Muscle of leg (tissue), 11 donors: ENCODE results near the gene STX1A. TPM values are rescaled to one million over a fixed set of nuclear protein-coding genes. Genes with fewer than 3 reads are reported as not detected.
A peak's percentile ranks its signal among the peaks of the same experiment; 100 is the strongest.
"Not testable (repeated sequence)": the region's sequence is repeated elsewhere in the genome, so short reads cannot be mapped to it uniquely, and the experiment has no call there.

ENCODE experiments used
- DNase-seq: peaks from one replicate; pipeline ENCODE4 v3.0.0; 2013
- H3K27ac ChIP-seq: one replicate; pipeline ENCODE4 v1.5.1; 2013; ENCODE audit warnings: mild to moderate bottlenecking, low read length, control low read depth
- H3K27me3 ChIP-seq: one replicate; pipeline ENCODE4 v1.6.1; 2013; ENCODE audit warnings: low read length; ENCODE audit not compliant: control insufficient read depth, insufficient read depth
- H3K36me3 ChIP-seq: one replicate; pipeline ENCODE4 v1.6.1; 2013; ENCODE audit warnings: low read length; ENCODE audit not compliant: control insufficient read depth, insufficient read depth
- H3K4me1 ChIP-seq: one replicate; pipeline ENCODE4 v1.6.1; 2013; ENCODE audit warnings: low read length; ENCODE audit not compliant: control insufficient read depth, insufficient read depth
- H3K4me3 ChIP-seq: one replicate; pipeline ENCODE4 v1.5.1; 2013; ENCODE audit warnings: low read length, control low read depth
- H3K9me3 ChIP-seq: replicated peaks from 2 replicates; pipeline ENCODE4 v1.6.1; 2013; ENCODE audit warnings: low read depth, low read length; ENCODE audit not compliant: control insufficient read depth
- WGBS: methylation state at CpG from one replicate; pipeline ENCODE4 v1.1.5; 2013; ENCODE audit warnings: missing lambda C conversion rate; ENCODE audit not compliant: insufficient coverage; 5-methylcytosine and 5-hydroxymethylcytosine counted together
- polyA plus RNA-seq, 8 donors: library from polyadenylated mRNA; unstranded; fragments of 120-200 nt; gene quantifications; one replicate each; pipeline versions ENCODE4 v1.2.1 to v1.2.3, GENCODE V29; 2013; ENCODE audit warnings: inconsistent platforms in 1 of 8, low replicate concordance in 1 of 8; ENCODE audit not compliant: insufficient read length in 8 of 8, insufficient read depth in 1 of 8
- total RNA-seq: library from RNA; stranded (reverse); fragments of 120-200 nt; gene quantifications from one replicate; pipeline ENCODE4 v1.2.4, GENCODE V29; 2013

The STX1A gene
- total and polyA plus RNA-seq, 9 donors, result 6.5 to 17.9 (median 11.0) TPM

DNA sequence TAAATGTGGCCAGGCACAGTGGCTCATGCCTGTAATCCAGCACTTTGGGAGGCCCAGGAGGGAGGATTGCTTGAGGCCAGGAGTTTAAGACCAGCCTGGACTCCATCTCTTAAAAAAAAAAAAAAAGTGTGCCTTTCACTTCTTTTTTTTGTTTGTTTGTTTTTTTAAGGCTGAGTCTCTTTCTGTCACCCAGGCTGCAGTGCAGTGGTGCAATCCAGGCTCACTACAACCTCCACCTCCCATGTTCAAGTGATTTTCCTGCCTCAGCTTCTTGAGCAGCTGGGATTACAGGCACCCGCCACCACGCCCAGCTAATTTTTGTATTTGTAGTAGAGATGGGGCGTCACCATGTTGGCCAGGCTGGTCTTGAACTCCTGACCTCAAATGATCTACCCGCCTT lies 2.7 kb upstream of the STX1A start:
- H3K9me3 ChIP-seq, H3K27ac ChIP-seq, DNase-seq, H3K36me3 ChIP-seq, H3K27me3 ChIP-seq, H3K4me3 ChIP-seq: not testable (repeated sequence)
- peaks cover 37% of the 10 kb centered on the region for H3K4me1 ChIP-seq
- WGBS, result 50% methylated on average over 2 of the region's 4 CpGs

DNA sequence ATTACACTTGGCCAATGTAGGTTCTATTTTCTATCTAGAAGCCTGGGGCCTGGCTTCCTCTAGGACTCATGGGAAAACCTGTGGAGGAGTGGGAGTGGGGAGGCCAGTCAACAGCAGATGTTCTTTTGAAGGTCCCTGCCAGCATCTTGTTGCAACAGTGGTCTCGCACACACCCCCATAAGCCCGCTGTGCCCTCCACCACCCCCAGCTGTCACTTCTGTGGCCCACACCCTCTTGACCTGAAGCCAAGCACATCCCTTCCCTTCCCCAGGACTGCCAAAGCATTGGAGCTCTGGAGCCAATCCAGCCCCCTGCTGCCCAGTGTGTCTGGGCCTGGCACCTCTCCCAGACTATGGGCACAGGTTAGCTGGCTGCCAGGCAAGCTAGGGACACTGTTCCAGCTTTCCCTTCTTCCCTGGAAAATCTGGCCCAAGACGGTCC lies 1.9 kb upstream of the STX1A start:
- Histone ChIP-seq H3K27ac (peak overlapping the region; percentile 86), H3K9me3 (no peaks in the 10 kb centered on the region), H3K27me3 (peaks cover 3% of the 10 kb centered on the region), H3K4me1 (peaks cover 45% of the 10 kb centered on the region), H3K4me3 (no peak overlapping the region), H3K36me3 (no peaks in the 10 kb centered on the region)
- peak; percentile 92 for DNase-seq
- WGBS, result 50% methylated on average over 3 of the region's 3 CpGs

DNA sequence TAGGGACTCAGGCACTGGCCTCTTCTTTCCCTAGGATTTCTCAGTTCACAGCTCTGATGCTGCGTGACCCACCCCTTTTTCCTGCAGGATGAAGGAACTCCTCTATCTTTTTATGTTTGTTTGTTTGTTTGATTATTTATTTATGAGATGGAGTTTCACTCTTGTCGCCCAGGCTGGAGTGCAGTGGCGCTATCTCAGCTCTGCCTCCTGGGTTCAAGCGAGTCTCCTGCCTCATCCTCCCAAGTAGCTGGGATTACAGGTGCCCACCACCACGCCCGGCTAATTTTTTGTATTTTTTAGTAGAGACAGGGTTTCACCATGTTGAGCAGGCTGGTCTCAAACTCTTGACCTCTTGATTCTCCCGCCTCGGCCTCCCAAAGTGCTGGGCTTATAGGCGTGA lies 974 bp upstream of the STX1A start:
- not testable (repeated sequence) for H3K4me3 ChIP-seq, H3K27ac ChIP-seq, DNase-seq, H3K9me3 ChIP-seq, H3K36me3 ChIP-seq, H3K27me3 ChIP-seq
- WGBS, result 89% methylated on average over 6 of the region's 9 CpGs
- peaks cover 54% of the 10 kb centered on the region for H3K4me1 ChIP-seq

DNA sequence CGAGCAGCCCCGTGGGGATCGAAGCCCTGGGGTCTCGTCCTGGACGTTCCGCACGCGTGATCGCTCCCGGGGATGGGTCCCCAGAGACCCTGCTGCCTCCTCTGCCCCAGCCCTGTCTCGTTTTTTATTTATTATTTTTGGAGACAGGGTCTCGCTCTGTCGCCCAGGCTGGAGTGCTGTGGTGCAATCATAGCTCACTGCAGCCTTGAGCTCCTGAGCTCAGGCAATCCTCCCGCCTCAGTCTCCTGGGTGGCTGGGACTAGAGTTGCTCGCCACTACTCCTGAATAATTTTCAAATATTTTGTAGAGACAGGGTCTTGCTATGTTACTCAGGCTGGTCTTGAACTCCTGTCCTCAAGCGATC lies 319 bp upstream of the STX1A start:
- WGBS, result 21% methylated on average over 4 of the region's 16 CpGs
- Histone ChIP-seq H3K4me1 (peaks cover 58% of the 10 kb centered on the region), H3K36me3 (no peaks in the 10 kb centered on the region), H3K27me3 (peaks cover 3% of the 10 kb centered on the region), H3K27ac (no peak overlapping the region), H3K9me3 (no peaks in the 10 kb centered on the region), H3K4me3 (peak overlapping the region; percentile 31)
- DNase-seq, result no peak

DNA sequence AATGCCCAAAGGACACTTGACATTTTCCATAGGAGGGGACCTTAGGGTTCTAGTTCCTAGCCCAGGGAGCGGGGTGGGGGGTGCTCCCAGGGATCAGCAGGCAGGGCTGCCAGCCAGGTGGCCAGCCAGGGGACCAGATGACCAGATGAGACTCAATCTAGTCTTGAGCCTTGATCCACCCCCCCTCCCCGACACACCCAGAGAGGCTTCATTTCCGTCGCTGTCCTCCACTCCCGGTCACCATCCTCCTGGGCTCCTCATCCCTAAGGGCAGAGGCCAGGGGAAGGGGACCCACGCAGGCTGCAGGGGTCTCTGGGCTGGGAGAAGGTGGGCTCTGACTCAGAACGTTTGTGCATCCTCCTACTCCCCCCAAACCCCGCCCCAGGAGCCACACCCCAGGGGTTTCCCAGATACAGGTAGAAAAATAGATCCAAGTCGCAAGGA lies 1.0 kb downstream of the STX1A start:
- peak overlapping the region; percentile 74 for H3K4me3 ChIP-seq
- DNase-seq, result no peak
- peaks cover 58% of the 10 kb centered on the region for H3K4me1 ChIP-seq
- no peaks in the 10 kb centered on the region for H3K9me3 ChIP-seq
- H3K27me3 ChIP-seq, result peaks cover 3% of the 10 kb centered on the region
- 0% methylated on average over 1 of the region's 9 CpGs for WGBS
- H3K36me3 ChIP-seq, result no peaks in the 10 kb centered on the region
- no peak overlapping the region for H3K27ac ChIP-seq

DNA sequence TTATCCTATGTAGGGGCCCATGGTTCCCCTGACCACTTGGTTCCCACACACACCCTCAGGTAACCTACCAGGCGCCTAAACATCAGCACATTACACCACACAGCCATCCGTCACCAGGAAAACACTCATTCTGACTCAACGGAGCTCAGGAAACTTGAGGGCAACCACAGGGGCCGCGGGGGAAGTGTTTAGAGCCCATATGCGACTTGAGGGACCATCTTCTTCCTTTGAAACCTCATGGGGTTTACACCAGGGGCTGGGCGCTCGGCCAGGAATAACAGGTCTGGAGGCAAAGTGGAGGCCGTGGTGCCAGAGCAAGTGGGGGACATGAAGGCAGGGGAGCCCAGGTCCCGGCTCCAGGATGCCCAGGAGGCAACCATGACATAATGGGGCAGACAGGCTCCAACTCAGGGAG lies 1.5 kb downstream of the STX1A start:
- H3K4me3 ChIP-seq, result peak overlapping the region; percentile 3
- H3K36me3 ChIP-seq, result no peaks in the 10 kb centered on the region
- 60% methylated on average over 9 of the region's 10 CpGs for WGBS
- peaks cover 3% of the 10 kb centered on the region for H3K27me3 ChIP-seq
- DNase-seq, result no peak
- no peaks in the 10 kb centered on the region for H3K9me3 ChIP-seq
- no peak overlapping the region for H3K27ac ChIP-seq
- peaks cover 58% of the 10 kb centered on the region for H3K4me1 ChIP-seq

DNA sequence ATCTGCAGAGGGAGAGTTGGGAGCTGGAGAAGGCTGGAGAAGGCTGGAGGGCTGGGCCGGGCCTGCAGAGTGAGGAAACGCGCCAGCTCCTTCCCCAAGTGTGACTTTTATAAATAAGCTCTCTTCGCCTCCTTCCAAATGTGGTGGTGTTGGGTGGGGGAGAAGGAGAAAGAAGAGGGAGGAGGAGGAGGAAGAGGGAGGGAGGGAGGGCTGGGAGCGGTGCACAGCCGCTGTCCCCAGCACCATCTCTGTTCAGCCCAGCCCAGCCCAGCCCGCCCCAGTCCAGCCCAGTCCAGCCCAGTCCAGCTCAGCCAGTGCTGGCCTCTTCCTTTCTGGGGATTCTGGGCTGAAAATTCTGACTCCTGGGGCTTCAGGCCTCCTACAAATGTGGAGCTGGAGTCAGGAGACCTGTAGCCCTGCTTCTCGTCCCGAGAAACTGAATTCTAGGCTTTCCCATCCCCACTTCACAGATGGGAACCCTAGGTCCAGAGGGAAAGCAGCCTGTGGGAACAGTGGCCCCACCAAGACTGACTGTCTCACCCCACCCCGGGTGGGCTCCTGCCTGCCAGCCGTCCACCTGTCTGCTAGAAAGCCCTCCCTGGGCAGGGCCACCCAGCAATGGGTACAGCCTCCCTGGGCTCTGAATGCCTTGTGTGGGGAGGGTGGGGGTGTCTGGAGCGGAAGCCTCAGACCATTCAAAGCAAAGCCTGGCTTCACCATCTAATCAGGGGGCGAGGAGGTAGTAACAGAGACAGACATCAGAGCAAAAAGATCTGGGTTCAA lies 2.3 kb downstream of the STX1A start:
- 86% methylated on average over 2 of the region's 13 CpGs for WGBS
- Histone ChIP-seq H3K36me3 (no peaks in the 10 kb centered on the region), H3K4me1 (peaks cover 58% of the 10 kb centered on the region), H3K27ac (no peak overlapping the region), H3K9me3 (no peaks in the 10 kb centered on the region), H3K27me3 (peaks cover 3% of the 10 kb centered on the region), H3K4me3 (no peak overlapping the region)
- DNase-seq, result peak; percentile 87

DNA sequence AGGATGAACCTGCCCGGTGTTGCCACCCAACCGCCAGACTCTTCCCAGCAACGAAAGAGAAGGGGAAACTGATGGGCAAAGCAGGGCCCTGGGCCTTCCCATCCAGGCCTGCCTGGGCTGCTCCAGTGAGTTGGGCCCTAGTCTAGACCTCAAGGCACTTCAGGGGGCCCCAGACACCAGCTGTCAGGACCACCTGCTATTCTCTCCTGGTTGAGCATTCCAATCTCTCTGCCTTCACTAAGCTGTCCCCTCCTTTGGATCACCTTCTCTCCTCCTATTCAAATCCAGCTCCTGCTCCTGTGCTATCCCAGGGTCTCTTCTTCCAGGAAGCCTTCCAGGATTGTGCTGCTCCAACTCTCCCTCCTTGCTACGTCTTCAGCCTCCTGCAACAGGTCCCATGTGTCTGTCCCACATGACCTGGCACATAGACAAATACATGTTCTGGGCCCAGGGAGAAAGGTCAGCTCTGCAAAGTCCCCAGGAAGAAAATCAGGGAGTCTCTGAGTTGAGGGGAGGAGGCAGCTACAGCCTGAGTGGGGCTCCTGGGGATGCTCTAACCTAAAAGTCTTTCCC lies 3.1 kb downstream of the STX1A start:
- H3K9me3 ChIP-seq, result no peaks in the 10 kb centered on the region
- H3K4me1 ChIP-seq, result peaks cover 53% of the 10 kb centered on the region
- no peak for DNase-seq
- 62% methylated on average over 4 of the region's 4 CpGs for WGBS
- H3K27ac ChIP-seq, result peak overlapping the region; percentile 52
- no peaks in the 10 kb centered on the region for H3K36me3 ChIP-seq
- peaks cover 3% of the 10 kb centered on the region for H3K27me3 ChIP-seq
- no peak overlapping the region for H3K4me3 ChIP-seq

DNA sequence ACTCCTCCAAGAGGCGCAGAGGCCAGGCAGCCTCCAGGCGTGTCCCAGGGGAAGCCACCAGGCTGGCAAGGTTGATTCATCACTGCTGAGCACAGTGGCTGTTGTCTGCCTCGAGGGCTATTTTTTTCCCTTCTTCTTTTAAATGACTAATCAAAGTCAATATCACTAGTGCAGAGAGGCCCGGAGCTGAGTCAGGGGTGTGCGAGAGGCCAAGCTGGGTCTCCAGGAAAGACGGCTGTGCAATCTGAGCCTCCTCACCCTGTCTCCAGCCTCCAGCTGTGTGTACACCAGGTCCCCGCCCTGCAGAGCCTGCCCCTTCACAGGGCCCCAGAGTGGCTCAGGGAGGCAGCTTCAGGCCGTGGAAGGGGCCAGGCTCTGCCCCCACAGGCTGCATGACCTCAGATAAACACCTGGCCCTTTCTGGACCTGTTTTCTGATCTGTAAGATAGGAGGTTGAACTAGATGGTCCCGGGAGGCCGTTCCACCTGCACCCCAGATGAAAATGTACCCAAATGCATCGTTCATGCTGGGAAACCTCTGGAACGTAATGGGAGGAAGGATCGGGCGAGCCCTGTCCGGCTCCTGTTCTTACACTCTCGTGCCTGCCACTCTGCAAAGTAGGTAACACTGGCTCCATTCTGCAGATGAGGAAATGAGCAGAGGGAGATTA lies 3.7 kb downstream of the STX1A start:
- Histone ChIP-seq H3K36me3 (no peaks in the 10 kb centered on the region), H3K27me3 (peaks cover 3% of the 10 kb centered on the region), H3K4me1 (peaks cover 47% of the 10 kb centered on the region), H3K9me3 (no peaks in the 10 kb centered on the region), H3K4me3 (no peak overlapping the region), H3K27ac (peak overlapping the region; percentile 75)
- 43% methylated on average over 9 of the region's 16 CpGs for WGBS
- DNase-seq, result peak; percentile 87

DNA sequence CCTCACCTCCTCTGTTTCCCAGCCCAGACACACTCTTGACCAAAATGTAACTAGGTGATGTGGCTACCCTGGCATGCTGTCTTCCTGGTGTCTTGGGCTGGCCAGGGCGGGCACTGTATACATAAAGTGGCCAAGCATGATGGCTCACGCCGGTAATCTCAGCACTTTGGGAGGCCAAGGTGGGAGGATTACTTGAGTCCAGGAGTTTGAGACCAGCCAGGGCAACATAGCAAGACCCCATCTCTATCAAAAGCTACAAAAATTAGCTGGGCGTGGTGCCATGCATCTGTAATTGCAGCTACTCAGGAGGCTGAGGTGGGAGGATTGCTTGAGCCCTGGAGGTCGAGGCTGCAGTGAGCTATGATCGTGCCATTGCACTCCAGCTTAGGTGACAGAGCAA lies 6.2 kb downstream of the STX1A start:
- not testable (repeated sequence) for H3K9me3 ChIP-seq, H3K27me3 ChIP-seq, H3K27ac ChIP-seq, DNase-seq, H3K36me3 ChIP-seq, H3K4me3 ChIP-seq
- peaks cover 32% of the 10 kb centered on the region for H3K4me1 ChIP-seq
- whole genome bisulfite sequencing, result 93% methylated on average over 6 of the region's 6 CpGs
